Activated CD4-positive, CD25-positive, alpha-beta regulatory T cell treated with anti-CD3 and anti-CD28 coated beads, Interleukin-2, amount 50 U/mL, for 24 hours (primary cell): ENCODE measurements around the gene HNRNPCL1.
"Not testable (repeated sequence)": the region's sequence is repeated elsewhere in the genome, so short reads cannot be mapped to it uniquely, and the experiment has no call there.

Source experiments
- ATAC-seq, 2 donors: fragments of 150-1000 bp; cut with Tn5 transposase; one replicate each; pipeline ENCODE4 v1.10.0; 2021; ENCODE audit warnings: mild to moderate bottlenecking in 1 of 2, moderate library complexity in 1 of 2

HNRNPCL1 gene

DNA sequence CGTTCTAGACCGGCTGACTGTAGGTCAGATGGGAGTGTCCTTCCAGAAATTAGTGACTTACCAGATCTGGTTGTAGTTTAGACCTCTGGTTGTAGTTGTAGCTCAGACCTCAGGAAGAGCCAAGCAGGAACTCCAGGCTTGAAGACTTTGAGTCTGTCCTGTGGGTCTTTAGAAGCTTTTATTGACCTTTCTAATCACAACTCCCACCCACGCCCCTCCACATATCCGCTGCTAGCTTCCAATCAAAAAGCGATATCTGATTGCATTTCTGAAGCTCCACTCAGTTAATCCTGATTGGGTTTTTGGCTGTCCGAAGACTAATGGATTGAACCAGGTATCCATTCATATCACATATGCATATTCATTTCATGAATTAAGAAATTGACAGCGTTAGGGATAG is at the start of gene HNRNPCL1:
HNRNPCL1 (minus strand) TSS at position 101 of the 400 bp plus-strand sequence. CDS start 431 bp downstream, outside the sequence.
- ATAC-seq, result not testable (repeated sequence)

DNA sequence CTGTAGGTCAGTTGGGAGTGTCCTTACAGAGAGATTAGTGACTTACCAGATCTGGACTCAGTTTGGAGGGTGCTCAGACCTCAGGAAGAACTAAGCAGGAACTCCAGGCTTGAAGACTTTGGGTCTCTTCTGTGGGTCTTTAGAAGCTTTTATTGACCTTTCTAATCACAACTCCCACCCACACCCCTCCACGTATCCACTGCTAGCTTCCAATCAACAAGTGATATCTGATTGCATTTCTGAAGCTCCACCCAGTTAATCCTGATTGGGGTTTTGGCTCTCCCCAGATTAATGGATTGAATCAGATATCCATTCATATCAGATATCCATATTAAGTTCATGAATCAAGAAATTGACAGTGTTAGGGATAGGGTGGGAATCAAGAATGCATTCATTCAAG is 49.6 kb upstream of the HNRNPCL1 start, which contains the start of gene PRAMEF10:
PRAMEF10 (minus strand) TSS at position 101 of the 400 bp plus-strand sequence. CDS start 2,423 bp downstream, outside the sequence.
- not testable (repeated sequence) for ATAC-seq

DNA sequence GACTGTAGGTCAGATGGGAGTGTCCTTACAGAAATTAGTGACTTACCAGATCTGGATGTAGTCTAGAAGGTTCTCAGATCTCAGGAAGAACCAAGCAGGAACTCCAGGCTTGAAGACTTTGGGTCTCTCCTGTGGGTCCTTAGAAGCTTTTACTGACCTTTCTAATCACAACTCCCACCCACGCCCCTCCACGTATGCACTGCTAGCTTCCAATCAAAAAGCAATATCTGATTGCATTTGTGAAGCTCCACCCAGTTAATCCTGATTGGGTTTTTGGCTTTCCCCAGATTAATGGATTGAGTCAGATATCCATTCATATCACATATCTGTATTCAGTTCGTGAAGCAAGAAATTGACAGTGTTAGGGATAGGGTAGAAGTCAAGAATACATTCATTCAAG is 37.6 kb upstream of the HNRNPCL1 start, which contains the start of gene PRAMEF4:
PRAMEF4 (minus strand) TSS at position 101 of the 400 bp plus-strand sequence. CDS start 2,807 bp downstream, outside the sequence.
- ATAC-seq, result not testable (repeated sequence)

DNA sequence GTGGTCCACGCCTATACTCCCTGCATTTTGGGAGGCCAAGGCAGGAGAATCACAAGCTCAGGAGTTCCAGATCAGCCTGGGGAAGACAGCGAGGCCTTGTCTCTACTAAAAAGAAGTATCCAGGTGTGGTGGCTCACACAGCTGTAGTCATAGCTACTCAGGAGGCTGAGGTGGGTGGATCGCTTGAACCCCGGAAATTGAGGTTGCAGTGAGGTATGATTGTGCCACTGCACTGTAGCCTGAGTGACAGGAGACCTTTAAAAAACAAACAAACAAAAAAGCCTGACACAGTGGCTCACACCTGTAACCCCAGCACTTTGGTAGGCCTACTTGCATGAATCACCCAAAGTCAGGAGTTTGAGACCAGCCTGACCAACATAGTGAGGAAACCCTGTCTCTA is 29.9 kb upstream of the HNRNPCL1 start:
- not testable (repeated sequence) for ATAC-seq

DNA sequence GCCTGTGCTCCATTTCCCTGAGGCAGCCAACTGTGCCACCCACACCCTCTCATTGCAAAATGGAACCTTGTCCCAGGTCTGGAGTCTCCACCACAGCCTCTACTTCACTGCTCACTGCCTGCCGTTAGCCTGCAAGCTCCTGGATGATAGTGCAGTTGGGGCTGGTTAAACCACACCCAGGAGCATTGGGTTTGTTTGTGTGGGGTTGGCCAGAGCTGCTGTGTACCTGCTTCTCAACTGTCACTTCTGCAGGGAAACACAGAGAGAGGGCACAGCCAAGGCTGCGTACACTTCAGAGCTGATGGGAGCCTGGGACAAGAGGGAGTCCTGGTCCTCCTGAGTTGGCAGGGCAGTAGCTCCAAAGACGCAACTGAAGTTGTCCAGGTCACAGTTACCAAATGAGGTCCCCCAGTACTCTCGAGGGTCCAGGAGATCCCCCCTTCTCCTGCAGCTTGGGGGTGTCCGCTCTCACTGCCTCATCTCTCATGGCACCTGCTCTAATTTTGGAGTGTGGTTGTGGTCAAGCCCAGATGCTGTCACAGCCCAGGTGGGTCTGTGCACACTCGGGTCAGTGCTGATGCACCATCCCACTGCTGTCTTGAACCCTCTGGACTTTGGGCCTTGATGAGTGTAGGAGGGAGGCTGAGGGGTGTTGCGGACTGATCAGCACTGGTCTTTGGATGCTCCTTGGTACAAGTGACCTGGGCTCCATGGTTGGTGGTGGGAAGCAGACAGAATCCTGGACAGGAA is 14.8 kb upstream of the HNRNPCL1 start:
- not testable (repeated sequence) for ATAC-seq

DNA sequence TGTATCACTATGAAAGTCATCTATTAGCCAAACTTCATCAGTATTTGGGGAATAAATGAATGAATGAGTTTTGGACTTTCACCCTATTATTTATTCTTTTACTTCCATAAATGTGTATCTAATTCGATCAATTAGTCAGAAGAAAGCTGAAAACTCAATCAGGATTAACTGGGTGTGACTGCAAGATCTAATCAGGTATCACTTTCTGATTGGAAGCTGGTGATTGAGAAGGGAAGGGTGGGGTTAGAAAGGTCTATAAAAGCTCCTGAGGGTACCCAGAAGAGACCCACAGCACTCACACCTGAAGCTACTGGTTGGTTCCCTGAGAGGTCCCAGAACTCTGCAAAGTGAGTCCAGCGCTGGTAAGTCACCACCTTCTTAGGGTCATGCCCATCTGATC is 8.3 kb upstream of the HNRNPCL1 start, which contains the start of gene PRAMEF2:
PRAMEF2 (plus strand) TSS at position 301 of the 400 bp plus-strand sequence. CDS start 1,924 bp downstream, outside the sequence.
- ATAC-seq, result not testable (repeated sequence)

DNA sequence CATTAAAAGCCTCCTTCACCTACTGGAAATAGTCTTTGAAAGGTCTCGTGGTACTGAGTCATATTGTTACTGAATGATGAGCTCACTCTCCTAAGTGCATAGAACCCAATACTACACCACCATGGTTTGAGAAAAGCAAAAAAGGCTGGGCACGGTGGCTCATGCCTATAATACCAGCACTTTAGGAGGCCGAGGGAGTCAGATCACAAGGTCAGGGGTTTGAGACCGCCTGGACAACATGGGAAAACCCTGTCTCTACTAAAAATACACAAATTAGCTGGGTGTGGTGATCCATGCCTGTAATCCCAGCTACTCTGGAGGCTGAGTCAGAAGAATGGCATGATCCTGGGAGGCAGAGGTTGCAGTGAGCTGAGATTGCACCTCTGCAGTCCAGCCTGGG is 3.3 kb upstream of the HNRNPCL1 start:
- no peak for ATAC-seq

DNA sequence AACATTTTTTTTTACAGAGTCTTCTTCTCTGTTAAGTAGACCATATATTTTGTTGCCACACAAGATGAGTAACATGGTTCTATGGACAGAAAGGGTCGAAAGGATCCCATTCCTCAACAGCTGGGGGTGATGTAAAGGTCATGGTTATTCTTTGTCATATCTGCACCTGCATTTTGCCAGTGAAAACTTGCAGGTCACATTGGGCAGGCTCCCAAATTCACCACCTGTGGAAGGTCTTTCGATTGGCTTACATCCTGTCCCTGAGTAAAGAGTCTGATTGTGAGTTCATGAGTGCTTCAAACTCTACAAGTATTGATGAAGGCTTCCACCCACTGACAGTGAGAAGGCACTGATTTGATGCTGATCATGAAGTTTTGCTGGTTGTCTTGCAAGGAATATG is 15.3 kb downstream of the HNRNPCL1 start:
- ATAC-seq, result not testable (repeated sequence)

DNA sequence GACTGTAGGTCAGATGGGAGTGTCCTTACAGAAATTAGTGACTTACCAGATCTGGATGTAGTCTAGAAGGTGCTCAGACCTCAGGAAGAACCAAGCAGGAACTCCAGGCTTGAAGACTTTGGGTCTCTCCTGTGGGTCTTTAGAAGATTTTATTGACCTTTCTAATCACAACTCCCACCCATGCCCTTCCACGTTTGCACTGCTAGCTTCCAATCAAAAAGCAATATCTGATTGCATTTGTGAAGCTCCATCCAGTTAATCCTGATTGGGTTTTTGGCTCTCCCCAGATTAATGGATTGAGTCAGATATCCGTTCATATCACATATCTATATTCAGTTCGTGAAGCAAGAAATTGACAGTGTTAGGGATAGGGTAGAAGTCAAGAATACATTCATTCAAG is 17.2 kb downstream of the HNRNPCL1 start, which contains the start of gene PRAMEF11:
PRAMEF11 (minus strand) TSS at position 101 of the 400 bp plus-strand sequence. CDS start 2,621 bp downstream, outside the sequence.
- not testable (repeated sequence) for ATAC-seq

DNA sequence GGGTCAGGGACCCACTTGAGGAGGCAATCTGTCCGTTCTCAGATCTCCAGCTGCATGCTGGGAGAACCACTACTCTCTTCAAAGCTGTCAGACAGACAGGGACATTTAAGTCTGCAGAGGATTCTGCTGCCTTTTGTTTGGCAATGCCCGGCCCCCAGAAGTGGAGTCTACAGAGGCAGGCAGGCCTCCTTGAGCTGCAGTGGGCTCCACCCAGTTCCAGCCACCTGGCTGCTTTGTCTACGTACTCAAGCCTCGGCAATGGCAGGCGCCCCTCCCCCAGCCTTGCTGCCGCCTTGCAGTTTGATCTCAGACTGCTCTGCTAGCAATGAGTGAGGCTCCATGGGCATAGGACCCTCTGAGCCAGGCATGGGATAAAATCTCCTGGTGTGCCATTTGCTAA is 29.5 kb downstream of the HNRNPCL1 start:
- ATAC-seq, result not testable (repeated sequence)

DNA sequence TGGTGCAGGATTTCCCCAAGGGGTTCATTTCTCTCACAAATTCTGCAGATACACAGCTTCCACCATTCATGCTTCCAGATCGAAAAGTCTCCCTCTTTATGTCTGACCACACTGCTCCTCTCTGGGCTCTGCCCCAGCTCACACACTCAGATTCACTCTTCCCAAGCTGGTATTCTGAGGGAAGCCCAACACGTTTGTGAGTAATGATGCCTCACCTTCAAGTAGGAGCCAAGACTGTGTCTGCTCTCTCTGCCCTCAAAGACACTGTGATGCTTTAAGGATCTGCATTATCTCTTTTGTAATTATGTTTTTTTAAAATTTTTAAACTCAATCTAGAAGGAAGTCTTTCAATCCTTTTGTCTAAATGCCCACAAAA is 37.1 kb downstream of the HNRNPCL1 start:
- ATAC-seq, result no peak

DNA sequence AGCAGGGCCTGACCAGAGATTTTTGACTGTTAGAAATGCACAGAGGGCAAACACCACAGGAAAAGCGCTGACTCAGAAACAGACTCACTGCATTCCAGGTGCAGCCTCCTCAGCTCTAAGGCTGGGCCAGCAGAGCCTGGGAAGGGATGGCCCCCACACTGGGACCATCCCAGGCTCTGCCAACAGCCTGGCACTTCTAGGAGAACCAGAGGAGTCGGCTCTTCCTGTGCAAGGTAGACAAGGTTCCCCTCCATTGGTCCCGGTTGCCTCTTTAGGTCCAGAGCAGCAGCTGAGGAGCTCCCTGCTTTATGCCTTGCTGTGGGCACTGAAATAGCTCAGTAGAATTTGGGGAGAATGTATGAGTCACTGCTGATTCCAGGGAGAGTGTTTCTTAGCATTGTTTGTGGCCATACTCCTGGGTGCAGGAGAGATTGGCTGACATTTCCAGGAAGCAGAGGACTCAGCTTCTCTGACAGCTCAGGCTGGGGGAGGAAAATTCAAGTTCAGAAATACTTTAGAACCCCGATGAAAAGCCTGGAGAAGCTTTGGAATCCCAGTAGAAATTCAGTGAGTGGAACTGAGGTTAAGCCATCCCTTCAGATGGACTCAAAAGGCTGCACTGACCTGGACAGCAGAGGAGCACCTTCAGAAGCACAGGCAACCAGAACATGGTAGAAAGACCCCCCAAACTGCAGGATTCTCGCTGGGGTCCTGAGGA is 37.7 kb downstream of the HNRNPCL1 start:
- no peak for ATAC-seq

DNA sequence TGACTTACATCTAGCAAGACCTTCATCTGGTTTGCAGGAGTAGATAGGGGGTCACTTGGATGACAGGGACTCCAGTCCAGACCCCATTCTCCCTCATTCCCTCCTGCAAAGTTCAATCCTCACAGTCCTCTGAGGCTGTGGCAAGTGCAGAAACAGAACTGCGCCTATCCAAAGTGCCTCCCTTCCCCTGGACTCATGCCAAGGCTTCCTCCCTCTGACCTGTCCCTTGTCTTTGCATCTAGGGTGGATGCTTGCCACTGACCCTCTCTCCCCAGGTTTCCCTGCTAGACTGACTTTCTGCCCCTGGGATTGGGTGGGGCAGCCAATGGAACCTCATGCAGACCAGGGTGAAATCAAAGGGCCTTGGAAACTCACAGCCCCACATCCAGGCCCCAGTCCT is 38.6 kb downstream of the HNRNPCL1 start:
- no peak for ATAC-seq

DNA sequence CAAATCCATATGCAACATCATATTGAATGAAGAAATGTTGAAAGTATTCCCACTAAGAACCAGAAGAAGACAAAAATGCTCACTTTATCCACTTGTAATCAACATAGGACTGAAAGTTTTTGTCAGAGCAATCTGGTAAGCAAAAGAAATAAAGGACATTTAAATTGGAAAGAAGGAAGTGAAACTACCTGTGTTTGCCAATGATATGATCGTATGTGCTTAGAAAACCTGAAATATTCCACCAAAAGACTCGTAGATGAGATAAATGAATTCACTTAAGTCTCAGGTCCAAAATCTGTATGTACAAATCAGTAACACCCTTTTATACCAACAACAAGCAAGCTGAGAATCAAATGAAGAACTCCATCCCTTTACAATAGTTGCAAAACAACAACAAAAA is 48.8 kb downstream of the HNRNPCL1 start:
- no peak for ATAC-seq

DNA sequence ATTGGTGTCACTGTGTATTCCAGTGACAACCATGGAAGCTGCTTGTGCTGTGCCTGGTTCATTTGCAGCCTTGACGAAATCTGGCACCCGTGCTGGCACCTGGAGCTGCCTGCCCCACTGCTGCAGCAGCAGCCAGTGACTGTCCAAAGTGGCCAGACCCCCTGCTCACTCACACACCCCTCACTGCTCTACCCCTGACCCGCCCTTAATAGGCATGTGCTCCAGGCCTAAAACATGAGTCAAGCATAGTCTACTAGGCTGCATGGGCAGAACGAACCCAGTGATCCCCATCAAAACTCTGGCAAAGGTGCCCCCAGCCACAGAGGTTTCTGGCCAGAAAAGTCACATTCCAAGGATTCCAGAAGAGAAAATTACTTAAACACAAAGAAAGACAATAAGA is 49.6 kb downstream of the HNRNPCL1 start:
- ATAC-seq, result no peak
